Liver (tissue), 9 donors: ENCODE results near the gene XK. TPM values are rescaled to one million over a fixed set of nuclear protein-coding genes. Genes with fewer than 3 reads are reported as not detected.
A peak's percentile ranks its signal among the peaks of the same experiment; 100 is the strongest.

ENCODE experiments used
- DNase-seq: peaks from one replicate; pipeline ENCODE4 v3.0.0-alpha.2; 2017; ENCODE audit warnings: low spot score
- H3K27ac ChIP-seq, 2 donors: one replicate each; pipeline ENCODE4 v1.7.0; 2013; ENCODE audit warnings: inconsistent platforms in 2 of 2, low read length in 2 of 2, control low read depth in 1 of 2, low read depth in 1 of 2, mild to moderate bottlenecking in 1 of 2
- H3K27me3 ChIP-seq, 4 donors: one replicate each; pipeline versions ENCODE4 v1.6.1 to v1.7.0; 2013; ENCODE audit warnings: low read length in 3 of 4, inconsistent platforms in 1 of 4, mild to moderate bottlenecking in 1 of 4, moderate library complexity in 1 of 4; ENCODE audit not compliant: control insufficient read depth in 4 of 4, insufficient read depth in 4 of 4
- H3K36me3 ChIP-seq, 4 donors: one replicate each; pipeline versions ENCODE4 v1.6.1 to v1.7.0; 2013; ENCODE audit warnings: low read length in 3 of 4, mild to moderate bottlenecking in 3 of 4, low read depth in 1 of 4, moderate library complexity in 1 of 4; ENCODE audit not compliant: control insufficient read depth in 4 of 4, insufficient read depth in 3 of 4
- H3K4me1 ChIP-seq, 4 donors: one replicate each; pipeline versions ENCODE4 v1.6.1 to v1.7.0; 2013; ENCODE audit warnings: low read length in 3 of 4, mild to moderate bottlenecking in 3 of 4, moderate library complexity in 1 of 4; ENCODE audit not compliant: control insufficient read depth in 4 of 4, insufficient read depth in 4 of 4
- H3K4me3 ChIP-seq, 3 donors: one replicate each; pipeline versions ENCODE4 v1.6.1 to v1.7.0; 2013; ENCODE audit warnings: low read length in 3 of 3, control low read depth in 1 of 3, low read depth in 1 of 3, mild to moderate bottlenecking in 1 of 3
- H3K9ac ChIP-seq, 2 donors: one replicate each; pipeline ENCODE4 v1.7.0; 2013; ENCODE audit warnings: low read length in 2 of 2, mild to moderate bottlenecking in 2 of 2, moderate library complexity in 2 of 2, control low read depth in 1 of 2, low read depth in 1 of 2
- H3K9me3 ChIP-seq, 4 donors: one replicate each; pipeline versions ENCODE4 v1.6.1 to v1.7.0; 2013; ENCODE audit warnings: low read length in 3 of 4; ENCODE audit not compliant: control insufficient read depth in 4 of 4
- ATF3 ChIP-seq: IDR thresholded peaks from 2 replicates; pipeline ENCODE4 v1.6.1; 2016; ENCODE audit warnings: antibody characterized with exemption
- CTCF ChIP-seq: fragments of 150-350 bp; IDR thresholded peaks from 2 replicates; pipeline ENCODE4 v1.5.1; 2017; ENCODE audit warnings: improper control_type of control experiment, low read depth, low read length; ENCODE audit not compliant: missing input control
- EGR1 ChIP-seq, 2 donors: IDR thresholded peaks; 2 replicates each; pipeline ENCODE4 v1.6.1; 2016 to 2018; ENCODE audit warnings: antibody characterized with exemption in 2 of 2, low read depth in 2 of 2
- FOXA1 ChIP-seq: IDR thresholded peaks from 2 replicates; pipeline ENCODE4 v1.6.1; 2016; ENCODE audit warnings: antibody characterized with exemption
- FOXA2 ChIP-seq: IDR thresholded peaks from 2 replicates; pipeline ENCODE4 v1.6.1; 2016; ENCODE audit warnings: antibody characterized with exemption
- GABPA ChIP-seq, 2 donors: IDR thresholded peaks in 1 of 2; conservative IDR thresholded peaks in 1 of 2; 2 replicates each; pipeline ENCODE4 v1.6.1; 2016; ENCODE audit warnings: antibody characterized with exemption in 2 of 2, mild to moderate bottlenecking in 1 of 2, moderate library complexity in 1 of 2
- HNF4A ChIP-seq, 2 donors: conservative IDR thresholded peaks; 2 replicates each; pipeline ENCODE4 v1.6.1; 2016; ENCODE audit warnings: antibody characterized with exemption in 2 of 2, mild to moderate bottlenecking in 2 of 2
- HNF4G ChIP-seq: IDR thresholded peaks from 2 replicates; pipeline ENCODE4 v1.6.1; 2016; ENCODE audit warnings: antibody characterized with exemption
- JUND ChIP-seq, 2 donors: IDR thresholded peaks; 2 replicates each; pipeline ENCODE4 v1.6.1; 2016; ENCODE audit warnings: antibody characterized with exemption in 2 of 2
- MAX ChIP-seq: IDR thresholded peaks from 2 replicates; pipeline ENCODE4 v1.6.1; 2016; ENCODE audit warnings: antibody characterized with exemption
- NR2F2 ChIP-seq: IDR thresholded peaks from 2 replicates; pipeline ENCODE4 v1.6.1; 2016; ENCODE audit warnings: antibody characterized with exemption
- RAD21 ChIP-seq, 2 donors: IDR thresholded peaks; 2 replicates each; pipeline ENCODE4 v1.6.1; 2016; ENCODE audit warnings: antibody characterized with exemption in 2 of 2, mild to moderate bottlenecking in 2 of 2
- REST ChIP-seq: IDR thresholded peaks from 2 replicates; pipeline ENCODE4 v1.6.1; 2016; ENCODE audit warnings: antibody characterized with exemption, mild to moderate bottlenecking
- RXRA ChIP-seq, 2 donors: IDR thresholded peaks; 2 replicates each; pipeline ENCODE4 v1.6.1; 2017 to 2018; ENCODE audit warnings: antibody characterized with exemption in 2 of 2, mild to moderate bottlenecking in 1 of 2
- SP1 ChIP-seq: IDR thresholded peaks from 2 replicates; pipeline ENCODE4 v1.6.1; 2018; ENCODE audit warnings: antibody characterized with exemption, mild to moderate bottlenecking
- TAF1 ChIP-seq: conservative IDR thresholded peaks from 2 replicates; pipeline ENCODE4 v1.6.1; 2016; ENCODE audit warnings: antibody characterized with exemption, mild to moderate bottlenecking
- YY1 ChIP-seq: IDR thresholded peaks from 2 replicates; pipeline ENCODE4 v1.6.1; 2016; ENCODE audit warnings: antibody characterized with exemption, mild to moderate bottlenecking
- ZBTB33 ChIP-seq: IDR thresholded peaks from 2 replicates; pipeline ENCODE4 v1.6.1; 2016; ENCODE audit warnings: antibody characterized with exemption
- WGBS: extraction: QIAGEN DNeasy Blood & Tissue Kit; methylation state at CpG from one replicate; pipeline ENCODE4 v1.1.7; 2013; 5-methylcytosine and 5-hydroxymethylcytosine counted together
- polyA plus RNA-seq, 2 donors: library from polyadenylated mRNA; stranded (reverse) in 1 of 2; unstranded in 1 of 2; fragments of 200-250 nt in 1 of 2; fragments of >200 nt in 1 of 2; fragmentation: Nextera tagmentation in 1 of 2; extraction: Ambion mirVana in 1 of 2; gene quantifications; one replicate each; pipeline versions ENCODE4 v1.2.1 to v1.2.3, GENCODE V29; 2013 to 2015
- total RNA-seq, 2 donors: library from RNA; depleted of rRNA; stranded (reverse); fragments of >200 nt; gene quantifications; one replicate each; pipeline ENCODE4 v1.2.3, GENCODE V29; 2014
- donor health status: healthy.
- donor health status: healthy.
- donor health status: healthy.
- donor health status: healthy.
- donor health status: healthy.

Gene XK
- total and polyA plus RNA-seq, 4 donors = 0.83 to 68.4 (median 2.0) TPM

GRCh38 chrX:37652589-37653231, 32.9 kb upstream of the XK start:
- Histone ChIP-seq H3K9me3 (no peaks in the 10 kb centered on the region), H3K4me3 (no peak overlapping the region), H3K27ac (no peak overlapping the region), H3K36me3 (no peaks in the 10 kb centered on the region), H3K4me1 (no peaks in the 10 kb centered on the region), H3K27me3 (no peaks in the 10 kb centered on the region), H3K9ac (no peak overlapping the region)
- 90% methylated on average over 8 of the region's 8 CpGs for WGBS
- peak; percentile 41 for DNase-seq
- TF ChIP-seq GABPA (IDR thresholded peaks at IDR 0.05 in 1 of 2, conservative IDR thresholded peaks at IDR 0.05 in 1 of 2) (no peak), RXRA (IDR thresholded peaks at IDR 0.05) (no peak), SP1 (no peak), YY1 (no peak), HNF4G (no peak), NR2F2 (no peak), ZBTB33 (no peak), FOXA2 (no peak), JUND (IDR thresholded peaks at IDR 0.05) (no peak), EGR1 (IDR thresholded peaks at IDR 0.05; ENCODE audit: low read depth in 2 of 2) (no peak), HNF4A (conservative IDR thresholded peaks at IDR 0.05) (no peak), RAD21 (IDR thresholded peaks at IDR 0.05) (no peak), MAX (no peak), CTCF (no peak), TAF1 (no peak), REST (no peak), ATF3 (no peak), FOXA1 (no peak)
